Measurements from ENCODE around the gene BIRC3.

BIRC3 gene

GRCh38 chr11:102382384-102382783 is 65.1 kb downstream of the BIRC3 start:
- DNase-seq: no peak

- no peak for DNase-seq
These were observed 66.6 kb downstream of the BIRC3 start for GRCh38 chr11:102383839-102384238.

GRCh38 chr11:102384419-102385079 is 67.3 kb downstream of the BIRC3 start:
- no peak for DNase-seq

- no peak for DNase-seq
These were observed 68.1 kb downstream of the BIRC3 start for GRCh38 chr11:102385085-102386007.

- DNase-seq: no peak
These were observed 69.0 kb downstream of the BIRC3 start for GRCh38 chr11:102386136-102386734.

GRCh38 chr11:102387043-102387781 is 69.9 kb downstream of the BIRC3 start:
- no peak for DNase-seq
